Tibial nerve (tissue), 4 donors: Measurements from ENCODE around the gene LTBP3. TPM values are rescaled to one million over a fixed set of nuclear protein-coding genes. Genes with fewer than 3 reads are reported as not detected.

Source experiments
- DNase-seq, 2 donors: peaks; one replicate each; pipeline ENCODE4 v3.0.0-alpha.2; 2019; ENCODE audit warnings: low spot score in 2 of 2
- H3K27ac ChIP-seq, 4 donors: fragments of 200-600 bp; sonication (generic) in 3 of 4; one replicate each; pipeline ENCODE4 v1.5.1; 2017 to 2019; ENCODE audit warnings: mild to moderate bottlenecking in 1 of 4
- H3K27me3 ChIP-seq, 2 donors: fragments of 200-600 bp; sonication (generic) in 1 of 2; one replicate each; pipeline versions ENCODE4 v1.5.1 to v1.6.0; 2017 to 2019
- H3K36me3 ChIP-seq, 3 donors: fragments of 200-600 bp; sonication (generic); one replicate each; pipeline ENCODE4 v1.5.1; 2018 to 2019
- H3K4me1 ChIP-seq, 4 donors: fragments of 200-600 bp; sonication (generic) in 3 of 4; one replicate each; pipeline ENCODE4 v1.5.1; 2017 to 2019
- H3K4me3 ChIP-seq, 4 donors: fragments of 200-600 bp; sonication (generic) in 3 of 4; one replicate each; pipeline ENCODE4 v1.5.1; 2017 to 2019; ENCODE audit warnings: mild to moderate bottlenecking in 1 of 4, moderate library complexity in 1 of 4
- H3K9me3 ChIP-seq, 4 donors: fragments of 200-600 bp; sonication (generic) in 3 of 4; one replicate each; pipeline ENCODE4 v1.5.1; 2017 to 2019
- CTCF ChIP-seq, 5 experiments: fragments of 200-600 bp in 3 of 5; fragments of 450-650 bp in 2 of 5; sonication (generic) in 3 of 5; IDR thresholded peaks; one replicate each; pipeline ENCODE4 v1.5.1; 2016 to 2019; ENCODE audit warnings: antibody characterized with exemption in 5 of 5, mild to moderate bottlenecking in 3 of 5, moderate library complexity in 2 of 5
- EP300 ChIP-seq, 2 donors: sonication (generic); formaldehyde crosslinking; IDR thresholded peaks; one replicate each; pipeline ENCODE4 v1.6.1; 2017; ENCODE audit warnings: antibody characterized with exemption in 2 of 2, mild to moderate bottlenecking in 1 of 2
- POLR2A ChIP-seq, 2 donors: fragments of 450-650 bp; IDR thresholded peaks; one replicate each; pipeline ENCODE4 v1.6.1; 2017; ENCODE audit warnings: antibody characterized with exemption in 2 of 2, mild to moderate bottlenecking in 2 of 2, moderate library complexity in 2 of 2
- WGBS, 2 donors: methylation state at CpG; one replicate each; pipeline ENCODE4 v1.1.5; 2018; 5-methylcytosine and 5-hydroxymethylcytosine counted together
- total RNA-seq, 4 donors: library from RNA; depleted of rRNA; stranded (reverse); fragments of >200 nt; gene quantifications; one replicate each; pipeline ENCODE4 v1.1.0, GENCODE V29; 2016

Gene LTBP3
- total RNA-seq, 4 donors from 2014 or later, result 236 to 476 (median 386) TPM

- peak within 1 kb of the TSS; percentile 63 to 76 (median 70) for H3K4me3 ChIP-seq
- H3K36me3 ChIP-seq, result peaks cover 1 to 31% (median 17%) of the 10 kb centered on the region in 3 donors
- peaks cover 0 to 29% (median 23%) of the 10 kb centered on the region in 4 donors for H3K4me1 ChIP-seq
- DNase-seq, result peak; percentile 91 to 98
- 0% methylated on average over 24 of the region's 24 CpGs for WGBS, 2 donors
- H3K27me3 ChIP-seq, result no peaks in the 10 kb centered on the region
- H3K9me3 ChIP-seq, result no peaks in the 10 kb centered on the region
- peak within 1 kb of the TSS; percentile 93 to 99 (median 94) for H3K27ac ChIP-seq
- TF ChIP-seq CTCF (IDR thresholded peaks at IDR 0.05) (peak in 1 of 5 experiments; percentile 36), POLR2A (IDR thresholded peaks at IDR 0.05) (peak; percentile 99 to 100), EP300 (IDR thresholded peaks at IDR 0.05) (peak; percentile 96 to 100)
Observed at GRCh38 chr11:65498977-65499712, 59.0 kb downstream of the LTBP3 start, which contains the start of gene MALAT1. TSS of gene MALAT1 (plus strand) at chr11:65499045.

- no peak for DNase-seq
- peaks cover 0 to 26% (median 12%) of the 10 kb centered on the region in 3 donors for H3K36me3 ChIP-seq
- WGBS, 2 donors, result 0% methylated on average over 6 of the region's 6 CpGs
- peak overlapping the region; percentile 93 to 99 (median 94) for H3K27ac ChIP-seq
- no peaks in the 10 kb centered on the region for H3K9me3 ChIP-seq
- H3K4me1 ChIP-seq, result peaks cover 0 to 34% (median 28%) of the 10 kb centered on the region in 4 donors
- no peak for TF ChIP-seq EP300 (IDR thresholded peaks at IDR 0.05)
- no peak for TF ChIP-seq POLR2A (IDR thresholded peaks at IDR 0.05)
- no peak for TF ChIP-seq CTCF (IDR thresholded peaks at IDR 0.05)
- no peaks in the 10 kb centered on the region for H3K27me3 ChIP-seq
- peak overlapping the region; percentile 63 to 76 (median 70) for H3K4me3 ChIP-seq
Observed at GRCh38 chr11:65498727-65498976, 59.5 kb downstream of the LTBP3 start.

- whole genome bisulfite sequencing, 2 donors, result 1 to 2% methylated on average over 24 of the region's 24 CpGs
- H3K9me3 ChIP-seq, result no peaks in the 10 kb centered on the region
- no peak for TF ChIP-seq EP300 (IDR thresholded peaks at IDR 0.05)
- no peak for TF ChIP-seq CTCF (IDR thresholded peaks at IDR 0.05)
- TF ChIP-seq POLR2A (IDR thresholded peaks at IDR 0.05), result no peak
- H3K27me3 ChIP-seq, result no peaks in the 10 kb centered on the region
- H3K36me3 ChIP-seq, result peaks cover 0 to 22% (median 8%) of the 10 kb centered on the region in 3 donors
- H3K4me1 ChIP-seq, result peaks cover 0 to 39% (median 33%) of the 10 kb centered on the region in 4 donors
- peak overlapping the region; percentile 63 to 76 (median 70) for H3K4me3 ChIP-seq
- DNase-seq, result peak in 1 of 2 donors; percentile 64
- H3K27ac ChIP-seq, result peak overlapping the region; percentile 93 to 99 (median 94)
Observed at GRCh38 chr11:65498042-65498726, 60.0 kb downstream of the LTBP3 start.

GRCh38 chr11:65497141-65498041 lies 60.8 kb downstream of the LTBP3 start:
- Histone ChIP-seq H3K27me3 (no peaks in the 10 kb centered on the region), H3K27ac (peak overlapping the region; percentile 93 to 99 (median 94)), H3K4me1 (peaks cover 0 to 47% (median 40%) of the 10 kb centered on the region in 4 donors), H3K9me3 (no peaks in the 10 kb centered on the region), H3K36me3 (peaks cover 0 to 14% (median 0%) of the 10 kb centered on the region in 3 donors), H3K4me3 (peak overlapping the region; percentile 63 to 76 (median 70))
- DNase-seq, result peak; percentile 98
- peak in 4 of 5 experiments; percentile 12 to 54 (median 28) for TF ChIP-seq CTCF (IDR thresholded peaks at IDR 0.05)
- peak; percentile 92 to 93 for TF ChIP-seq POLR2A (IDR thresholded peaks at IDR 0.05)
- peak; percentile 100 for TF ChIP-seq EP300 (IDR thresholded peaks at IDR 0.05)
- WGBS, 2 donors, result 0% methylated on average over 26 to 40 of the region's 61 CpGs
